SIG-M5 (cell line): ENCODE results near the gene PTPRB.

Experiments
- DNase-seq: peaks from one replicate; lab custom pipeline; 2025; lab: John Stamatoyannopoulos, UW

Gene PTPRB

DNA sequence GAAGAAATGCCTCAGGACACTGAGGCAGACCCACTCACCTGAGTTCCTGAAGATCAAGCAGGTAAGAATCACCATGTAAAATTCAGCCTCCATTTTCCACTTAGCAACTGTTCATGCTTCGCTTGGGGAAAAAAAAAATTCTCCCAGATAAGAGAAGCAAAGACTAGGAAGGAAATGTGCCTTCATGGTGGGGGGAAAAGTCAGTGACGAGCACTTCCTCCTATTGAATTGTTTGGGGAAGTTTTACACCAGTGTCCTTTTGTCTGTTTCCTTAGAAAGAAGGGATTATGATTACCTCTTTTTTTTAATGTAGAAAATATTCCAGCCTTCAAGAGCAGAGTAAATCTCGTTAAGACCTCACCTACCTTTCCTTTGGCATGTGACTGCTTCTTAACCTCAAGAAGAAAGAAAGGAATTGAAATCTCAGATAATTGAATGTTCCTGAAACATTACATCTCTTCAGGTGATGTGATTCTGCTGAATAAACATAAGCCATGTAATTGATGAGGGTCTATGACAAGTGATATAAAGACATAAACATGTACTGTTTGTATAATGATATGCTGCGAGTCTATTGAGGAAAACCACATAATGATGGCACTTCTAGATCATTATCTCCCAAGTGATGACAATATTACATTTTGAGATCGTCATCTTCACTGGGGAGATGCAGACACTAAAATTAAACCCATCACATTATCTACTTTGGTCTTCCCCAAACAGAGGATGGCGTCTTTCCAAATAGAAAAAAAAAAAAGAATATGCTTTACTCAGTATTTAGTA, at the start of gene PTPRB:
Gene PTPRB, minus strand, starts transcription at position 127 of the 783 bp plus-strand sequence. Its CDS starts 34 bp downstream, at position 93.
- DNase-seq = no peak

DNA sequence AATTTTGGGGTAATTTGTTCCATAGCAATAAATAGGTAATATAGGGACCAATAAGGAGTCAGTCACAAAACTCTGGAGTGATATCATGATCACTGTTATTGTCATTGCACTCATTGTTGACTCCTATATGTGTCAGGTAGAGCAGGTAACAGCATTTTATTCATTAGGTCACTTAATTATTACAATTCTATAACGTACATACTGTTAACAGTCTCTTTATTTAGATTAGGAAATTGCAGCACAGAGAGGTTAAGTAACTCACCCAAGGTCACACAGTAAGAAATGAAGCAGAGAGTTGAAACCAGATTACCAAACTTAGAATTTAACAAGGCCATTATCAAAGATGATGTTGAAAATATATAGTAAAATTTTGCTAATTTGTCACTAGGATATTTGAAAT, 49.7 kb upstream of the PTPRB start:
- DNase-seq = no peak

DNA sequence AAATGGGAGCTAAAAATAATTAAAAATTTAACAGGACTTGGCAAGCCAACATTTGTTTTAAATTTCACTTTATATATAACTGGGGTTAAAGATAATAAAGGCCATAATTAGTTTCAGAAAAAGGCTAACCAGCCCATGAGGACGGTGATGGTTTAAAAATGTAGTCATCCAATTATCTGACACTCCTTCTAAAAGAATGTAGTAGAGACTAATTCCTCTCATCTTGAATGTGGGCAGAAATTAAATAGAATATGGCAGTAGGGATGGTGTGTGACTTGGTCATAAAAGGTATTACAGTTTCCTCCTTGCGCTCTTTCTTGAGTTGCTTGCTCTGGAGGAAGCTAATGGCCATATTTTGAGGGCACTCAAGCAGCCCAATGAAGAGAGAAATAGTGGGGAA, 49.1 kb upstream of the PTPRB start:
- DNase-seq = no peak

DNA sequence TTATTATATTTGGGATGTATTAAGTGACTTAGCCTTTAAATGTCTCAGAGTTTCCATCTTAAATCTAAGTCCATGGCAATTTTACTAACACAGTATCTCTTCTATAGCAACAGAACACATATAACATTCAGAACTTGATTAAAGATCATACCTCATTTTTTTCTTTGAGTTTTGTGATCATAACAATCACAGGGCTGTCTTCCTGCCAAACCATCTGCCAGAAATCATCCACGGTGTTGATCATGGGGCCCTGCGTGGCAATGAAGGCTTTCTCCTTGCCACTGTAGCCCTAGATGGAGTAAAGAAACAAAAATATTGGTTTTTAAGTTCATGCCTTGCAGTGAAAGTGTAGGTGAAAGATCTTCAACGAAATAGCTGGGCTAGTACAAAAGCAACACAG, 46.7 kb upstream of the PTPRB start:
- no peak for DNase-seq

DNA sequence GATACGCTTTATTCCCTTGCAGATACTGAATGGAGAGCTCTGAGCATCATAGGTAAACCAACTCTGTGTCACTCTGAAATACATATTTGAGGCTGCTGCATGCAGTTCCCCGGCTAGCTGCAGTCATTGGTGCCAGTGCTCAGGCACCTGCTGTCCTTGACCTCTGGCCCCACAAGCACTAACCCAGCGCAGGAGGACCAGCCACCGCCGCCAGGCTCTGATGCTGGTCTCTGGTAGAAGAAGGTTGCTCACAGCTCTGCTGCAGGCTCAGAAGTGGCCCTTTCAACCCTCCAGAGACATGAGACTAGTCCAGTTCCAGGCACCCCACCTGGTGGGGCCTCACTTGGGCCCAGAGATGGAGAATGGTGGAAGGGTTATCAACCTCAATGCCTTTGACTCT, 34.5 kb upstream of the PTPRB start:
- DNase-seq = no peak

- DNase-seq = no peak
Measured at GRCh38 chr12:70670948-70671347, 33.7 kb upstream of the PTPRB start.

- no peak for DNase-seq
Measured at GRCh38 chr12:70667253-70667652, 30.0 kb upstream of the PTPRB start.

DNA sequence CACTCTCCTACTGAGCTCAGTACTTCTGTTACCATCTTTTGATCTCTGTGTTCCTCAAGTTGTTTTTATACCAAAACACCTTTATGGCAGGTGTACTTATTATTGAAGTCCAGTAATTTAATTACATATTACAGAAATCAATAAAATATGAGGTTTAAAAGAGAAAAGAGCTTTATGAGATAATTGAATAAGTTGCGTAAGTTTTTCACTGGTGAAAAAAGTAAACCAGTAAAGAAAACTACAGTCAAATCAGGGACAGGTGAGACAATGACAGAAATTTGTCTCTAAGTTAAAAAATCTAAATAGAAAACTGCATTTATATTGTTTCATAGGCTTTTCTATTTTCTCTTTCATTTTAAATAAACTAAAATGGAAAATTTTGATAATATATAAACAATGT, 29.1 kb upstream of the PTPRB start:
- no peak for DNase-seq

DNA sequence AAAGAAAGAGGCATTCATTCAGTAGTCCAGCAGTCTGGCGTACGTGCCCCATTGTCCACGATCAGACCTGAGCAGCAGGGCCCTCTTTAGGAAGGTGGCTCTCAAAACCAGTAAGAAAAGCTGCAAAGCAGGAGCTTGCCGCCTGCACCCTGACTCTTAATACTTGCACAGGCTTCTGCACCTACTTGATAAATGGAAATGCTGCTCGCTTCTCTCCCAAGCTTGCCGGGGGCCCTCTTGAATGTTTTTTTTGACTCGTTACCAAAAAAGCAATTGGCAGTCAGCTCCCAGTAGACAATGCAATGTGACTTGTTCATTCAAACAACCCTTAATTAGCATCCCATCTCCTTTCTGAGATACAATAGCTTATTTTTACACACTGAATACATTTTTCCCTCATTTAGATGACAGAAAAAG, 27.2 kb upstream of the PTPRB start:
- DNase-seq = no peak

DNA sequence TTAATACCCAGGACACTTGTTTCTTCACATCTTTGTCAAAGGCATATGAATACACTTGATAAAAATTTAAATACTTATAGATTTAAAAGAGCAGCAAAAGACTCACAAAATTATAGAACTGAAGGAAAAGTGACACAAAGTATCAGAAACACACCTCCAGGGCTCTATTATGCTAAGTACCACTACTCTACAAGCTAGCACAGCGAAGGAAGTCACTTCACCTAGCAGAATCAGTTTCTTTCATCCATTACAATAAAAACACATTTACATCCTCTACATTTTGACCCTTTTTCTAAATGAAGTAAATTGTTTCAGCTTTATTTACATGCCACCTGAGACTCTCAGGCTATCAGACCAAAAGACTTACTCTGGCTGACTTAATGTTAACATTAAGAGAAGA, 26.6 kb upstream of the PTPRB start:
- no peak for DNase-seq

- no peak for DNase-seq
Measured at GRCh38 chr12:70661466-70662161, 24.4 kb upstream of the PTPRB start.

DNA sequence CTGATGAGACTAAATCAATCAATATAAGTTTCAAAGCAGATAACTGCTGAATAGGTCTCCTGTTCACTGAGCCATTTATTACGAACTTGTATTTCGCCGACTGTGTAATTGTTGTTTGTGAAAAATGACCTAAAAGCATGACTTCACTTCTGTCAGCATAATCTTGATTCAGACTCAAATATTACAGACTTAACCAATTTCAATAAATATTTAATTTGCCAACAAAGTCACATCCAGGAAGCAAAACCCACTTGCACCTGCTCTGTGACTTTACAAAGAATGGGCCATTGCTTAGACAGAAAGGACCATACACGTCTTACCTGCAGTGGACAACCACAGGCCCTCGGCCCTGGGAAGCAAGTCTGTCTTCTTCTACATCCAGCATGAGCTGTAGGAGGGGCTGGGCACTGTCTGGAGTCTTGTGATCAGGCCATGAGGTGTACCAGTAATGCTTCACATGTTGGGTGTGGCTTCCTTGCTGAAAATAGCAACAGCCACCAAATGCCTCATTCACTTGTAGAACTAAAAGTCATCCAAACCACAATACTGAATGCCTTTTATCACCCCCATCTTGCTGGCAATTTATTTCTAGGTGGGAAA, 23.5 kb upstream of the PTPRB start:
- DNase-seq = no peak

GRCh38 chr12:70660002-70660604, 22.9 kb upstream of the PTPRB start:
- DNase-seq = no peak

DNA sequence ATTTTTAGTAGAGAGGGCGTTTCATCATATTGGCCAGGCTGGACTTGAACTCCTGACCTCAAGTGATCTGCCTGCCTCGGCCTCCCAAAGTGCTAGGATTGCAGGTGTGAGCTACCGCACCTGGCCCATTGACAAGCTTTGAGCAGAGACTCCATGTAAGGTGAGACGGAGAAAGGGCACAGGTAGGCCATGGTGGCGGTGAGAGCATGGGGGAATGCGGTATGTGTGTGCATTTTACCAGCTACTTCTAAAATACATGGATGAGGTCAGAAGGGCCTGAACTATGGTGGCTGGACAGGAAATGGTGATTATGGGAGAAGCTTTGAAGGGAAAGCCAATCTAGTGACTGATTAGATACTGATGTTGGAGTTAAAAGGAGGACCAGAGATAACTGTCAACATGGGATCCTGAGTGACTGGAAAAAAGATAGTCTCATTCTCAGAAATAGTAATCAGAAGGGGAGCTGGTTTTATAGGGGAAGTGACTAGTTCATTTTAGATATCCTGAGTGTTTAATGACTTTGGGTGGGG, 21.9 kb upstream of the PTPRB start:
- no peak for DNase-seq

DNA sequence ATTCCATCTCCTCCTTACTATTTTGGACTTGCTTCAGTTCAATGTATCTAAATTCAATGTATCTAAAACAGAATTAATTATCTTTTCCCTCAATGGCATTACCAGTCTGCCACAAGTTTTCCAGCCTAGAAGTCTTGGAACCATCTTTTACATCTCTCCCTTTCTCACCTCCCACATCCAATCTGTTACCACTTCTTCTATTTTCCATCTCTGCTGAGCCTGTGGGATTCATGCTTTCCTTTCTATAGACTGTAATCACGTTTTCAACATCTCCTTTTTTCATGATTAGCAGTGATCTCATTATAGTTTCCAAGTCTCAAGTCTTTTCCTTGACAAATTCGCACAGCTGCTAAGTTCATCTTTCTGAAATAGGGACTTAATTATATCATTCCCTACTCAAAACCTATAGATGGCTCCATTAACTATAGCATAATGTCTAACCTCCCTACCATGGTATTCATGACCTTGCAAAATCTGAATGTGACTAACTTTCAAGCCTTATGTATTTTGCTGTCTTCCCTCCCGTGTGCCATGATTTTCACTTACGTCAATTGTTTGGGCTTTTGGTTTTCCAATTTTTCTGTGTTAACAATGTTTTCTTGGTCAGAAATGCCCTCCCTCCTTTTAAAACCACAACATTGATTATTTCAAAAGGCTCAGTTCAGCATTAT, 20.5 kb upstream of the PTPRB start:
- no peak for DNase-seq

- no peak for DNase-seq
Measured at GRCh38 chr12:70652451-70652850, 15.2 kb upstream of the PTPRB start.

- no peak for DNase-seq
Measured at GRCh38 chr12:70648831-70649230, 11.6 kb upstream of the PTPRB start.

GRCh38 chr12:70648191-70648590, 11.0 kb upstream of the PTPRB start:
- no peak for DNase-seq

GRCh38 chr12:70646850-70647249, 9.6 kb upstream of the PTPRB start:
- no peak for DNase-seq

GRCh38 chr12:70645494-70646317, 8.5 kb upstream of the PTPRB start:
- DNase-seq = no peak

GRCh38 chr12:70644861-70645260, 7.6 kb upstream of the PTPRB start:
- no peak for DNase-seq
